ENCODE results near the gene PSME3.

DNA sequence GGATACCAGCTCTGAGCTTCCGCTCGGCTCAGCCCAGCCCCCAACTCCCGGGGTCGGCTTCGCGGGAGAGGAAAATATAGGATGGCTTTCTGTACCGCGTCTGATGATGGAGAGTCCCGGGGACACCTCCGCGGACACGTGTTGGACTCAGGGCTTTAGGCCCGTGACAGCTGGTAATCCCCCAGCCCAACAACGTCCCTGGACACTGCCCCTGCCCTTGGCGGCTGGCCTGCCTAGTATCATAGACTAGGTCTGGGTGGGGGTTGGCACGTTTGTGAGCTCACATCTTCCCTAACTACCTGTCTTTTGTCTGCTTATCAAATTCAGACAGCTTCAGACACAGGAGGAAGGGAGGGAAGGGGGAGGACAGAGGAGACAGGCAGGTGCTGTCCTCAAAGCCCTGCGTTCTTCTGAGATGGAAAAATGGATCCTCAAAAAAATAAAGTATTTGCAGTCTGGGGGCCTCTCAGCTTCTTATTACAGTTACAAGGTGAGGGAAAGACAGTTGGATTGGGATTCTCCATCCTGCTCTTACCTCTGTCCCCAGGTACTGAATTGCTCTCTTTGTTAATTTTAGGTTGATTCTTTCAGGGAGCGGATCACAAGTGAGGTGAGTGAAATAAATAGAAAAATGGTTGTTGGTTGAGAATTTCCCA, 698 bp downstream of the PSME3 start:
- TF ChIP-seq, protein P1, sequence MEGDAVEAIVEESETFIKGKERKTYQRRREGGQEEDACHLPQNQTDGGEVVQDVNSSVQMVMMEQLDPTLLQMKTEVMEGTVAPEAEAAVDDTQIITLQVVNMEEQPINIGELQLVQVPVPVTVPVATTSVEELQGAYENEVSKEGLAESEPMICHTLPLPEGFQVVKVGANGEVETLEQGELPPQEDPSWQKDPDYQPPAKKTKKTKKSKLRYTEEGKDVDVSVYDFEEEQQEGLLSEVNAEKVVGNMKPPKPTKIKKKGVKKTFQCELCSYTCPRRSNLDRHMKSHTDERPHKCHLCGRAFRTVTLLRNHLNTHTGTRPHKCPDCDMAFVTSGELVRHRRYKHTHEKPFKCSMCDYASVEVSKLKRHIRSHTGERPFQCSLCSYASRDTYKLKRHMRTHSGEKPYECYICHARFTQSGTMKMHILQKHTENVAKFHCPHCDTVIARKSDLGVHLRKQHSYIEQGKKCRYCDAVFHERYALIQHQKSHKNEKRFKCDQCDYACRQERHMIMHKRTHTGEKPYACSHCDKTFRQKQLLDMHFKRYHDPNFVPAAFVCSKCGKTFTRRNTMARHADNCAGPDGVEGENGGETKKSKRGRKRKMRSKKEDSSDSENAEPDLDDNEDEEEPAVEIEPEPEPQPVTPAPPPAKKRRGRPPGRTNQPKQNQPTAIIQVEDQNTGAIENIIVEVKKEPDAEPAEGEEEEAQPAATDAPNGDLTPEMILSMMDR (IDR thresholded peaks at IDR 0.05; ENCODE audit: low read depth, low read length): no peak
- no peak for TF ChIP-seq POLR2A (IDR thresholded peaks at IDR 0.05; ENCODE audit: extremely low read depth, insufficient read length)
- TF ChIP-seq, protein P2, sequence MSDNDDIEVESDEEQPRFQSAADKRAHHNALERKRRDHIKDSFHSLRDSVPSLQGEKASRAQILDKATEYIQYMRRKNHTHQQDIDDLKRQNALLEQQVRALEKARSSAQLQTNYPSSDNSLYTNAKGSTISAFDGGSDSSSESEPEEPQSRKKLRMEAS (IDR thresholded peaks at IDR 0.05; ENCODE audit: low read depth, low read length): no peak
